ENCODE results near the gene TMTC2.

Gene TMTC2

GRCh38 chr12:82876075-82876474 is 189.4 kb downstream of the TMTC2 start:
- no peak overlapping the region for H3K27ac ChIP-seq
- H2AFZ ChIP-seq (ENCODE audit: low read depth): no peak overlapping the region
- TF ChIP-seq CTCF (conservative IDR thresholded peaks at IDR 0.05; ENCODE audit: low read depth, low read length): no peak
- no peaks in the 10 kb centered on the region for H3K79me2 ChIP-seq (ENCODE audit: insufficient read depth, low read depth)
- no peak overlapping the region for H3K9ac ChIP-seq
- H3K27me3 ChIP-seq (ENCODE audit: insufficient read depth, low read depth): no peaks in the 10 kb centered on the region
- H3K4me1 ChIP-seq (ENCODE audit: low read depth, poor library complexity, severe bottlenecking): no peaks in the 10 kb centered on the region
- H3K4me2 ChIP-seq: no peak overlapping the region
- H3K36me3 ChIP-seq (ENCODE audit: insufficient read depth): no peaks in the 10 kb centered on the region
- no peaks in the 10 kb centered on the region for H4K20me1 ChIP-seq (ENCODE audit: insufficient read depth)
- no peak overlapping the region for H3K4me3 ChIP-seq (IDR thresholded peaks at IDR 0.05; ENCODE audit: insufficient read depth, low read depth, low read length)

GRCh38 chr12:82877963-82878362 is 191.3 kb downstream of the TMTC2 start:
- no peaks in the 10 kb centered on the region for H3K4me1 ChIP-seq (ENCODE audit: low read depth, poor library complexity, severe bottlenecking)
- no peaks in the 10 kb centered on the region for H3K79me2 ChIP-seq (ENCODE audit: insufficient read depth, low read depth)
- H3K27ac ChIP-seq: no peak overlapping the region
- no peak overlapping the region for H3K9ac ChIP-seq
- no peaks in the 10 kb centered on the region for H3K27me3 ChIP-seq (ENCODE audit: insufficient read depth, low read depth)
- H2AFZ ChIP-seq (ENCODE audit: low read depth): no peak overlapping the region
- H3K36me3 ChIP-seq (ENCODE audit: insufficient read depth): no peaks in the 10 kb centered on the region
- no peak overlapping the region for H3K4me2 ChIP-seq
- no peaks in the 10 kb centered on the region for H4K20me1 ChIP-seq (ENCODE audit: insufficient read depth)
- no peak for TF ChIP-seq CTCF (conservative IDR thresholded peaks at IDR 0.05; ENCODE audit: low read depth, low read length)
- no peak overlapping the region for H3K4me3 ChIP-seq (IDR thresholded peaks at IDR 0.05; ENCODE audit: insufficient read depth, low read depth, low read length)

GRCh38 chr12:82880442-82880901 is 193.8 kb downstream of the TMTC2 start:
- Histone ChIP-seq H3K4me2 (no peak overlapping the region), H2AFZ (ENCODE audit: low read depth) (no peak overlapping the region), H4K20me1 (ENCODE audit: insufficient read depth) (no peaks in the 10 kb centered on the region), H3K79me2 (ENCODE audit: insufficient read depth, low read depth) (no peaks in the 10 kb centered on the region), H3K9ac (no peak overlapping the region), H3K27me3 (ENCODE audit: insufficient read depth, low read depth) (no peaks in the 10 kb centered on the region), H3K36me3 (ENCODE audit: insufficient read depth) (no peaks in the 10 kb centered on the region), H3K4me3 (IDR thresholded peaks at IDR 0.05; ENCODE audit: insufficient read depth, low read depth, low read length) (no peak overlapping the region), H3K4me1 (ENCODE audit: low read depth, poor library complexity, severe bottlenecking) (no peaks in the 10 kb centered on the region), H3K27ac (no peak overlapping the region)
- TF ChIP-seq CTCF (conservative IDR thresholded peaks at IDR 0.05; ENCODE audit: low read depth, low read length): no peak

GRCh38 chr12:82883394-82884355 is 197.0 kb downstream of the TMTC2 start:
- Histone ChIP-seq H3K9ac (no peak overlapping the region), H3K27me3 (ENCODE audit: insufficient read depth, low read depth) (no peaks in the 10 kb centered on the region), H3K79me2 (ENCODE audit: insufficient read depth, low read depth) (no peaks in the 10 kb centered on the region), H2AFZ (ENCODE audit: low read depth) (no peak overlapping the region), H3K4me2 (no peak overlapping the region), H3K4me1 (ENCODE audit: low read depth, poor library complexity, severe bottlenecking) (no peaks in the 10 kb centered on the region), H3K27ac (no peak overlapping the region), H3K4me3 (IDR thresholded peaks at IDR 0.05; ENCODE audit: insufficient read depth, low read depth, low read length) (no peak overlapping the region), H4K20me1 (ENCODE audit: insufficient read depth) (no peaks in the 10 kb centered on the region), H3K36me3 (ENCODE audit: insufficient read depth) (no peaks in the 10 kb centered on the region)
- no peak for TF ChIP-seq CTCF (conservative IDR thresholded peaks at IDR 0.05; ENCODE audit: low read depth, low read length)

All from KMS-11 (cell line).